AG08395 (cell line): ENCODE results near the gene IGFL3.
A peak's percentile ranks its signal among the peaks of the same experiment; 100 is the strongest.
"Not testable (repeated sequence)": the region's sequence is repeated elsewhere in the genome, so short reads cannot be mapped to it uniquely, and the experiment has no call there.

Source experiments
- DNase-seq: peaks from one replicate; pipeline ENCODE4 v3.0.0; 2012; ENCODE audit warnings: mixed read lengths, low spot score

IGFL3 gene

DNA sequence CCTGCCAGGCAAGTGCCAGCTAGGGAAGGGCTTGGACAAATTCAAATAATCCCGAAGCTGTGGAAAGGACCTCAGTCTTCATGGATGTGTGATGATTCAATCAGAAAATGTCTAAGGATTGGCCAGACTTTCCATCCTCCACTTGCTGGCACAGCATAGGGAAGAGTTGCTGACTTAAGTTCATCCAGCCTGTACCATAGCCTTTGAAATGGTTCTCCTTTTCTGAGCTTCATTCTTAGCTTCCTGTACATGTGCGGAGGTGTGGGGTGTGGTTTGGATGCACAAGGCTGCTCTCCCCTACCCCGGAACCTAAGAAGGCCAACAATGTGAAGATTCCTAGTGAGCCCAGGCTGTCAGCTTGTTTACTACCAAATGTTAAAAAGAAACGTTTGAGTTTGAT, 959 bp upstream of the IGFL3 start:
- DNase-seq: no peak

DNA sequence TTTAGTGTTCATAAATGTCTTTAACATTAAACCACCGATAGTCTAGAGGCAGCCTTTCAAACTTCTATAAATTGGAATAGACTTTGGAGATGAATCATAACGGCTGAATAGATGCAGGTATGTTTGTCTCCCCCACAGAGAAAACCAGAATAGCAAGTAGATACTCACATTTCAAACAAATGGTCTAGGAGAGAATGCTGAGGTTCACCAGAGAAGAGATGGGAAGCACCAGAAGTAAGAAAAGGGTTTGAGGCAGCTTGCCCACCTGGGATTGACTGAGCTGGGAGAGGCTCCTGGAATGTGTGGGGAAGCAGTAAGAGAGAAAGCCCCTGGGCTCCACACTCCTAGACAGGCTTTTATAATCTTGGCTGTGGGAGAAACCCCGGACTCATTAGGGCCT, 6.4 kb downstream of the IGFL3 start:
- DNase-seq: no peak

DNA sequence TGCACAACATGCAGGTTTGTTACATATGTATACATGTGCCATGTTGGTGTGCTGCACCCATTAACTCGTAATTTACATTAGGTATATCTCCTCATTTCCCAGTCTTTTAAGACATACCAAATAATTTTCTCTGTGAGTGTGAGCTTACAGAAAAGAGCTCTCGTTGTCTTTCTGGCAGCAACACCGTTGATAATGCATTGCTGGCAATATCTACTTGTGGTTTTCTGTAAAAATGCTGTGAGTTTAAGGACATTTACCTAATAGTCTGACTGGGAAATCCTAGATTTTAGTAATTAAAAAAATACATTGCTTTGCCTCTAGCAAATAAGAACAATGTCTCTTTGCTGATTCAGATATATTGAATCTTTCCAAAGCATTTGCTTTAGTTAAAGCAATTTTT, 8.4 kb downstream of the IGFL3 start:
- DNase-seq: no peak

DNA sequence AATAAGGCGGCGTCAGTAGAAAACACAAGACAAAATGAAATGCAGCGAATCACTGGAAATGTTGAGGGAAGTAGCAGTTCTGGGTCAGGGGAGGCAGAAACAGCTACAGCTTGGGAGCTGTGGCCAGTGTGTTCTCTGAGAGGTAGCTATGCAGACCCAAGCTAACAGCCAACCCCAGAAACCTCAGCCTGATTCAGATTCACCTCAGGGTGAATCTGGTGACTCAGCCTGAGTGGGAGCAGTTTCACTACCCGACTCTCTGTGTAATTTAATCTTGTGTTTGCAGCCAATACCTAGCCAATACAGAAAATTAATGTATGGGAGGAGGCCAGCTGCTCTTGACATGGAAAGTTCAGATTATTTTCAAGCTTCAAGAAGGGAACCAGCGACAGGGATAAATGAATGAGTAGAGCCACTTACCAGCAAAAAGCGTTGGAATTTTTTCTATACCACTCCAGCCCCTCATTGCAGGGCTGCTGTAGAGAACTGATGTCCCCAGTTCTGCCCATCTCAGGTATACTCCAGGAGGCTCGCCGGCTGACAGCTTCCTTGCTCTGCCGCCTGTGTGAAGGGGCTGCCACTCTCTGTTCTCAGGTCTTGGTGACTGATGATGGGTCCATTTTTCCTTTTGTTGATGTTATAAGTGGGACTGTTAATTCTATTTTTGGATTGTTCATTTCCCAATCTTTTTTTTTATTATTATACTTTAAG, 8.9 kb downstream of the IGFL3 start:
- DNase-seq: peak; percentile 84

DNA sequence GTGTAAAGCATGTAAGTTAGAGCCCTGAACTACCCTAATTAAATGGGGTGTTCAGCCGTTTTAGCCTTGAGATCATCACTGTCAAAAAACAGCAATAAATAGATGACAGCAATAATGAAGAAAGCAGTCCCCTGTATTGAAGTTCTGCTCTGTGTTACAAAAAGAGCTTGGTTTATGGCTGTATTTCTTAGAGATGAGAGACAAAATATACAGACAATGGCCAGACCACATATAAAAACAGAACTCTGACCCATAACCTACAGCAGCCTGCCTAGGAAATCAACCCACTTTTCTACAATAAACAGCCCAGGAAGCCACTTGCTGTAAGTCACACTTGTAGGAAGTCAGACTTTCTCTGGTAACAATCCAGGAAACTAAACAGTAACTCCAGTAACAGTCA, 10.8 kb downstream of the IGFL3 start:
- no peak for DNase-seq

- no peak for DNase-seq
These were observed 12.0 kb downstream of the IGFL3 start for GRCh38 chr19:46112527-46112926.

- DNase-seq: no peak
These were observed 13.1 kb downstream of the IGFL3 start for GRCh38 chr19:46111376-46111775.

- no peak for DNase-seq
These were observed 14.6 kb downstream of the IGFL3 start for GRCh38 chr19:46109876-46110275.

- peak; percentile 14 for DNase-seq
These were observed 17.1 kb downstream of the IGFL3 start for GRCh38 chr19:46107371-46107770.

- not testable (repeated sequence) for DNase-seq
These were observed 22.2 kb downstream of the IGFL3 start for GRCh38 chr19:46102333-46102732.

DNA sequence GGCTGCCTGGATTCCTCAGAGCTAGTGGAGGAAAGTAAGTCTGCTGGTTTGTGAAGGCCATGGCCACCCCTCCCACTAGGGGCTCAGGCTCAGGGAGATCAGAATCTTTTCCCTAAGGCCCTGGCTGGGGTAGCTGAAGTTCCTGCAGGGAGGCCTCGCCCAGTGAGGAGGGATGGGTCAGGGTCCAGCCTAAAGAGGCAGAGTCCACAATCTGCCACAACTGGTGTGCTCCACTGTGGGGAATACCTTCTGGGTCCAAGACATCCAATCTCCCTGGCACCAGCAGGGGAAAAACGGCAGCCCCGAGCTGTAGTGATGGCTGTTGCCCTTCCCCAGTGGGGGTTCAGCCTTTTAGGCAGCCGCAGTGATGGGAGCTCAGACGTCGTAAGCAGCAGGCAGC, 23.2 kb downstream of the IGFL3 start:
- DNase-seq: no peak

GRCh38 chr19:46100344-46100743, 24.1 kb downstream of the IGFL3 start:
- DNase-seq: no peak

DNA sequence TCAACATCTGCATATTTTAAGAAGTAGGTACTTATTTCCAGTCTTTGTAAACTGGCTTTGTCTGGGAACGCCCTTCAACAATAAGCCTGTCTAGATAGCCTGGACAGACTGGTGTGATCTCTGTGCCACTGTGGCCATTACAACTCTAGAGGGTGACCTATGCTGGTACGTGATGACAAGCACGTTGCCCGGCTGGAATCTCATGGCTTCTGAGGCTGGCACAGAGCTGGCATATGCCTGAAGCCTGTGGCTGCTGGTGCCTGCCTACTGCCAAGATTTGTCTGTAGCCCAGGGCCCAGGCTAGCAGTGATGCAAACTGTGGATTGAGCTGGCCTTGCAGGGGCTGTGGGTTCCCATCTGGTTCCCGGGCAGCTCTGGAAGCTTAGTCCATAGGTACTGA, 34.0 kb downstream of the IGFL3 start:
- no peak for DNase-seq

DNA sequence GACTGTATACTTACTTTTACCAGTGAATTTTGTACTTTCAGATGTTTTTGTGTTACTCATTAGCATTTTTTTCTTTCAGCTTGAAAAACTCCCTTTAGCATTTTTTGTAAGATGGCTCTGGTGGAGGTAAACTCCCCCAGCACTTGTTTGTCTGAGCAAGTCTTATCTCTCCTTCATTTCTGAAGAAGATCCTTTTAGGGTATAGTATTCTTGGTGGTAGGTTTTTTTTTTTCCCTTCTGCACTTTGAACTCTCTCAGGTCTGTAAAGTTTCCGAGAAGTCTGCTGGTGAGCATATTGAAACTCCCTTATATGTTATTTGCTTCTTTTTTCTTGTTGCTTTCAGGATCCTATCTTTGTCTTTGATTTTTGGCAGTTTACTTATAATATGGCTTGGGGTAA, 35.1 kb downstream of the IGFL3 start:
- no peak for DNase-seq

- DNase-seq: no peak
These were observed 36.4 kb downstream of the IGFL3 start for GRCh38 chr19:46088101-46088500.

GRCh38 chr19:46085888-46086287, 38.6 kb downstream of the IGFL3 start:
- no peak for DNase-seq

- DNase-seq: no peak
These were observed 41.8 kb downstream of the IGFL3 start for GRCh38 chr19:46082728-46083050.

DNA sequence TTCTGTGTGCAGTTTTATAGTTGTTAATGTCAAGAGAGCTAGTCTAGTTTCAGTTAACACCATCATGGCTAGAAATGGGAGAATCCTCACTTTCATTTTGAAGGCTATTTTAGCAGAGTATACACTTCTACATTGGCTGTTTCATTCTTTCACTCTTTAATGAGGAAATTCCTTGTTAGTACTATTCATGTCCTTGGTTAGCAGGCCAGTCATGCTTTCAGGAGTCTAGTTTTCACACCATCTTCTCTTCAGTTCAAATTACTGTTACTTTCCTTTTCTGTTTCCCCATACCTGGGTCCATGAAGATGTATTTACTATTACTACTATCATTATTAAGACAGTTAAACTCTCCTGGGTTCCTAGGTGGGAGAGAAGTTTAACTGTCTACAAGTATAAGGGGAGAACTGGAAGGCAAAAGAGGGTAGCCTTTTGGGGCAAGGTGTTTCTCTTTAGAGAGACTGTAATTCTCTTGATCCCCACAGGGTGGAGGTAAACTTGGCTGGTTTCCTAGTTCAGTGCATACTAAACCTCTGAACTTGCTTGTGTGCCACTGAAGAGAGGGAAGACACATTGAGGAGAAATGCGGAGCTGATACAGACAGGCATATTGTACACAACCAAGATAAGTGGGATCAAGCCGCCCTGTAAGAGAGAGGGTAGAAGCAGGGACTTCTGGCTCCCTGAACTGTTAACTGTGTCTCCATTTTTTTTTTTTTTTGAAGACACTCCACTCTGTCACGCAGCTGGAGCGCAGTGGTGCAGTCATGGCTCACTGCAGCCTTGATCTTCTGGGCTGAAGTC, 42.4 kb downstream of the IGFL3 start:
- peak; percentile 70 for DNase-seq

DNA sequence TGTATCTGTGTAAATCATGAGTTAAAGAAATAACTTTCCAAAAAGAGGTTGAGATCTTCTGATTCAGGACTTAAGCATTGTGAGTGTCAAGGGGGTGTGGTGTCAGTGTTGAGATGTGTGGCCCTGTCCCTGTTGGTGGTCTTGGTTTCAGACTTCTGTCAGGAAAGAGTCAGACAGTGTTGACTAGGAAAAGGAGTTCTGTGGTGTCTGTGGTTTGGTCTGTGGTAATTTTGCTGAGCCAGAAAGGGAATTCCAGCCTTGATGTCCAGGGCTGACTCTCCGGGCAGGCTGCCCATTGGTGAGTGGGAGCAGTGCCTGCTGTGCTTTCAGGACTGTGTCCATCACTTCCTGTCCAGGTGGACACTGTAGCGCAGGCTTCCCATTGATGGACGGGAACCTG, 43.9 kb downstream of the IGFL3 start:
- peak; percentile 71 for DNase-seq

DNA sequence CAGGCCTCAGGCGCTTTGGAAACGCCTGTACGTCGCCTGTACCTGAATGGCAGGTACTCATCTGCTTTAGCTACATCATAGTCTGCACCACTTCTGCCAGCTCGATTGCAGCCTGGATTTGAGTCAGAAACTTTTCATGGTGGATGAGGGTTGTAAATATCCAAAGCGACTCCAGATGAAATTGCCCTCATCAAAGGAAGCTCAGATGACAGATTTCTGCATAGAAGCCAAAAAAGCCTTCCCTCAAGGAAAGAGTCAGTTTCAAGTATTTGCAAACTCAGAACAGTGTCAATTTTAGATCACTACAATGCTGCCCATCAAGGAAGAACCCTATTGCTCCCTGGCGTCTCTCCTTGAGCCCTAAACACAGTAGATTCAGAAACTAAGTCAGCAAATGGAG, 44.9 kb downstream of the IGFL3 start:
- no peak for DNase-seq

- peak; percentile 38 for DNase-seq
These were observed 45.7 kb downstream of the IGFL3 start for GRCh38 chr19:46078573-46079332.

DNA sequence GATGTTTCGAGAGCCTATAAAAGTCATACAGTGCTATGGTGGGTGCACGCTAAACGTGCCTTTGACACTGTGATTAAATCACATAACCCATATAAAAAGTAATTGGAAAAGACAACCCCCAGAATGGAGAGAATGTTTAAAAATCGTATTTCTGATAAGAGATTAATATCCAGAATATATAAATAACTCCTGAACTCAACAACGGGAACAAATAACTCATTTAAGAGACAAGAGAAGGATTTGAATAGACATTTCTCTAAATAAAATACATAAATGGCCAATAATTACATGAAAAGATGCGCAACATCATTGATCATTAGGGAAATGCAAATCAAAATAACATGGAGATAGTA, 46.7 kb downstream of the IGFL3 start:
- DNase-seq: no peak
